ENCODE measurements around the gene IMMP1L.

GRCh38 chr11:31487848-31488247 is 21.6 kb downstream of the IMMP1L start:
- TF ChIP-seq POLR2AphosphoS5 (IDR thresholded peaks at IDR 0.05; ENCODE audit: low read depth, low read length) (no peak), POLR2A (IDR thresholded peaks at IDR 0.05; ENCODE audit: low read depth, low read length) (no peak)

All from GM12891 (cell line).